ENCODE data around the gene DAG1. TPM values are rescaled to one million over a fixed set of nuclear protein-coding genes. Genes with fewer than 3 reads are reported as not detected.
"Not testable (repeated sequence)": the region's sequence is repeated elsewhere in the genome, so short reads cannot be mapped to it uniquely, and the experiment has no call there.

The DAG1 gene
- total RNA-seq, 4 donors from 2014 or later = 43.0 to 88.0 (median 65.5) TPM

DNA sequence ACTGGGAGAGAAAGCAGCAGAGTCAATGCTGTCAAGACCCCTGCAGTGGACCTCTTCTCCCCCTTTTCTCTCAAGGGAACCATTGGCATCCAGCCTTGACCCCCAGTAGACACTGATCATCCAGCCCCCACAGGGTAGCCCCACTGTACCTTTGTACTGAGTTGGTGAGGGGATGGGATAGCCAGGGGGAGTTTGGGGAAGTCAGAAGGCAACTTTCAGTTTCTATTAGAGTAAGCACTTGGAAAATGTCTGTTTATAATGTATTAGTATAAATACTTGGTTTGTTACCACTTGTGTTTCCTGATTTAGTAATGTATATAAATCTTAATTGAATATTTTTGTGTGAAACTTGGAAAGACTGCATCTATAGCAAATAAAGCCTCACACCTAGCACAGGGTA is 25.0 kb downstream of the DAG1 start:
- intact Hi-C loops (cut with DNase I; ENCODE audit: low total_unique reads) = no loop called here
- H3K4me3 ChIP-seq (ENCODE audit: low read depth, poor library complexity, severe bottlenecking) = no peak overlapping the region
- TF ChIP-seq, protein P1, sequence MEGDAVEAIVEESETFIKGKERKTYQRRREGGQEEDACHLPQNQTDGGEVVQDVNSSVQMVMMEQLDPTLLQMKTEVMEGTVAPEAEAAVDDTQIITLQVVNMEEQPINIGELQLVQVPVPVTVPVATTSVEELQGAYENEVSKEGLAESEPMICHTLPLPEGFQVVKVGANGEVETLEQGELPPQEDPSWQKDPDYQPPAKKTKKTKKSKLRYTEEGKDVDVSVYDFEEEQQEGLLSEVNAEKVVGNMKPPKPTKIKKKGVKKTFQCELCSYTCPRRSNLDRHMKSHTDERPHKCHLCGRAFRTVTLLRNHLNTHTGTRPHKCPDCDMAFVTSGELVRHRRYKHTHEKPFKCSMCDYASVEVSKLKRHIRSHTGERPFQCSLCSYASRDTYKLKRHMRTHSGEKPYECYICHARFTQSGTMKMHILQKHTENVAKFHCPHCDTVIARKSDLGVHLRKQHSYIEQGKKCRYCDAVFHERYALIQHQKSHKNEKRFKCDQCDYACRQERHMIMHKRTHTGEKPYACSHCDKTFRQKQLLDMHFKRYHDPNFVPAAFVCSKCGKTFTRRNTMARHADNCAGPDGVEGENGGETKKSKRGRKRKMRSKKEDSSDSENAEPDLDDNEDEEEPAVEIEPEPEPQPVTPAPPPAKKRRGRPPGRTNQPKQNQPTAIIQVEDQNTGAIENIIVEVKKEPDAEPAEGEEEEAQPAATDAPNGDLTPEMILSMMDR (IDR thresholded peaks at IDR 0.05) = no peak
- TF ChIP-seq POLR2A (IDR thresholded peaks at IDR 0.05) = no peak
- DNase-seq (ENCODE audit: low spot score in 2 of 2) = no peak

DNA sequence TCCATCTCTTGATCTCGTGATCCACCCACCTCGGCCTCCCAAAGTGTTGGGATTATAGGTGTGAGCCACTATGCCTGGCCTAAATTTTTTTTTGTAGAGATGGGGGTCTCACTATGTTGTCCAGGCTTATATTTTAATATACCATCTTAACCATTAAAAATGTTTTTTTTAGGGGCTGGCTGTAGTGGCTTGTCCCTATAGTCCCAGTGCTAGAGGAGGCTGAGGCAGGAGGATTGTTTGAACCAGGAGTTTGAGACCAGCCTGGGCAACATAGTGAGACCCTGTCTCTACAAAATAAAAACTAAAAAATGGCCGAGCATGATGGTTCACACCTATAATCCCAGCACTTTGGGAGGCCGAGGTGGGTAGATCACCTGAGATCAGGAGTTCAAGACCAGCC is 26.8 kb downstream of the DAG1 start:
- intact Hi-C loops (cut with DNase I; ENCODE audit: low total_unique reads); H3K4me3 ChIP-seq (ENCODE audit: low read depth, poor library complexity, severe bottlenecking); DNase-seq (ENCODE audit: low spot score in 2 of 2): not testable (repeated sequence)
- 98% methylated on average over 4 of the region's 4 CpGs for WGBS, 2 donors

DNA sequence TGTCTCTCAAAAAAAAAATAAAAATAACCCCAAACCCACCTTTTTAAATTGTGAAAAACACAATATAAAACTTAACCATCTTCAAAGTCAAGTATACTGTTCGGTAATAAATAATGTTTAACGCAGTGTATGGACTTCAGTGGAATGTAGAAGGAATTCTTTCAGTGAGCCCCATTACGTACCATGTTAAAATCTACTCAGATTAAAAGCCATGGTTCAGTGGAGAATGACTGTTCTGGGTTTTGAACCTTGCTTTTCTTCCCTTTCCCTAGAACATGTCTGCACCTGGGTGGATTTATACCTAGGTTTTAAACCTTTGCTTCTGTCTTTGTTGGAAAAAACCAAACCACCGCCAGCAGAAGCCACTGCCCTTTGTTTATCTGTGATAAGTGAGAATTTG is 27.5 kb downstream of the DAG1 start:
- DNase-seq (ENCODE audit: low spot score in 2 of 2) = no peak
- 96% methylated on average over 4 of the region's 4 CpGs for WGBS, 2 donors
- intact Hi-C loops (cut with DNase I; ENCODE audit: low total_unique reads) = no loop called here
- H3K4me3 ChIP-seq (ENCODE audit: low read depth, poor library complexity, severe bottlenecking) = no peak overlapping the region
- no peak for TF ChIP-seq POLR2A (IDR thresholded peaks at IDR 0.05)
- TF ChIP-seq, protein P1 (IDR thresholded peaks at IDR 0.05) = no peak

DNA sequence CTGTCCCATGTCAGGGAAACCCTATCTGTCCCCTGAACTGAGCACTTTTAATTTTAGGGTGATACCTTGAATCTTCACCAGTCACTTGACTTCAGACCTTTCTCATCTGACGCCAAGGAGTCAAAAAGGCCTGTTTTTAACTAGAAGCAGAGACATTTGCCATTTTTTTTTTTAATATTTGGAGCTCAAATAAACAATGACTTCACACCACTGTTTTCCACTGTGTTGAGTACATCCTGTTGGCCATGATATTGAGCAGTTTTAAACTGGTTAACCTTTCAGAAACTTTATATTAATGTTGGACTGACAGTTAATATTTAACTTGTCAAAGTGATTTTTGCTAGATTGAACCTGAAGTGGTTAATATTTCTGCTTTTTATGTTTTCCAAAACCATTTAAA is 28.2 kb downstream of the DAG1 start:
- intact Hi-C loops (cut with DNase I; ENCODE audit: low total_unique reads) = no loop called here
- WGBS, 2 donors = 45 to 64% methylated on average over 1 of the region's 1 CpG
- no peak for DNase-seq (ENCODE audit: low spot score in 2 of 2)
- H3K4me3 ChIP-seq (ENCODE audit: low read depth, poor library complexity, severe bottlenecking) = no peak overlapping the region
- no peak for TF ChIP-seq POLR2A (IDR thresholded peaks at IDR 0.05)
- TF ChIP-seq, protein P1 (IDR thresholded peaks at IDR 0.05) = no peak

DNA sequence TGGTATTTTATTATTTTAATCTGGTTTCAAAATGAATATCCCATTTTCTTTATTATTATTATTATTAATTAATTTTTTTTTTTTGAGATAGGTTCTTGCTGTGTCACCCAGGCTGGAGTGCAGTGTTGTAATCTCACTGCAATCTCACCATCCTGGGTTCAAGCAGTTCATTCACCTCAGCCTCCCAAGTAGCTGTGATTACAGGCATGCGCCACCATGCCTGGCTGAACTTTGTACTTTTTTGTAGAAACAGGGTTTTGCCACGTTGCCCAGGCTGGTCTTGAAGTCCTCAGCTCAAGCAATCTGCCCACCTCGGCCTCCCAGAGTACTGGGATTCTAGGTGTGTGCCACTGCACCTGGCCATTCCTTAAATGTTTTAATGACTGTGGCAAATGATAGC is 28.6 kb downstream of the DAG1 start:
- intact Hi-C loops (cut with DNase I; ENCODE audit: low total_unique reads) = no loop called here
- DNase-seq (ENCODE audit: low spot score in 2 of 2) = no peak
- no peak overlapping the region for H3K4me3 ChIP-seq (ENCODE audit: low read depth, poor library complexity, severe bottlenecking)
- TF ChIP-seq, protein P1 (IDR thresholded peaks at IDR 0.05) = no peak
- no peak for TF ChIP-seq POLR2A (IDR thresholded peaks at IDR 0.05)
- 90 to 91% methylated on average over 3 of the region's 3 CpGs for WGBS, 2 donors

DNA sequence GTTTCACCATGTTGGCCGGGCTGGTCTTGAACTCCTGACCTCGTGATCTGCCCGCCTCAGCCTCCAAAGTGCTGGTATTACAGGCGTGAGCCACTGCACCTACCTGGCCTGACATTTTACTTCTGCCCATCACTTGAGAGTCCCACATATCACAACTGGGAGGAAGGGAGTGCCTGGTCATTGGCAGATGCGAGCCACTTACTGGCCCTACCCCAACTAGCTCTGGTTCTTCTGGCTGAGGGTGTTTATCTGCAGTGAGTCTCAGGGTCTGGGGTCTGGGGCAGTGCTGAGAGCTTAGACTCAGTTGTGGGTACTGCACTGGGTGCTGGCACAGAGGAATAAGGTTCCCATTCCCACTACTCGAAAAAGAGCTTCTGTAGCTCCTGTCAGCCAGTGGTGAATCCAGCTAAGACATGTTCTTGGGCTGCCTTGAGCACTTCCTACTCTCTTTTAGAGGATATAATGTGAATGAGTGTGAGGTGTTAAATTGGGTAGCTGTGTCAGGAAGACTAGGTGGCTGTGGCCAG is 30.2 kb downstream of the DAG1 start:
- no peak for DNase-seq (ENCODE audit: low spot score in 2 of 2)
- 76 to 85% methylated on average over 6 of the region's 6 CpGs for WGBS, 2 donors
- intact Hi-C loops (cut with DNase I; ENCODE audit: low total_unique reads) = no loop called here
- no peak overlapping the region for H3K4me3 ChIP-seq (ENCODE audit: low read depth, poor library complexity, severe bottlenecking)
- TF ChIP-seq, protein P1 (IDR thresholded peaks at IDR 0.05) = no peak
- TF ChIP-seq POLR2A (IDR thresholded peaks at IDR 0.05) = no peak
